Sciatic nerve (tissue), 2 donors: ENCODE data around the gene ZNF14. TPM values are rescaled to one million over a fixed set of nuclear protein-coding genes. Genes with fewer than 3 reads are reported as not detected.
"Not testable (repeated sequence)": the region's sequence is repeated elsewhere in the genome, so short reads cannot be mapped to it uniquely, and the experiment has no call there.

Experiments used
- ATAC-seq: fragments of 200-7000 bp; cut with Tn5 transposase; one replicate; pipeline ENCODE4 v1.9.1; 2020; ENCODE audit warnings: mild to moderate bottlenecking, moderate library complexity
- DNase-seq: peaks from one replicate; pipeline ENCODE4 v3.0.0-alpha.2; 2020; ENCODE audit warnings: low spot score
- intact Hi-C: fragments of 100-400 bp; cut with DNase I; formaldehyde crosslinking; loops from one replicate; pipeline ENCODE4 v1.14.2; 2022
- total RNA-seq: library from RNA; stranded (reverse); fragmentation: NEBNext Ultra II Directional; extraction: Animal tissue kit (Norgen Biotek cat#: 25700); gene quantifications from one replicate; pipeline ENCODE4 v1.2.1, GENCODE V29; 2021
- donor health status: DM: no; HTN: no; CAD: no.
- donor health status: DM: no; HTN: no; CAD: no.

The ZNF14 gene
- 11.3 TPM for total RNA-seq

DNA sequence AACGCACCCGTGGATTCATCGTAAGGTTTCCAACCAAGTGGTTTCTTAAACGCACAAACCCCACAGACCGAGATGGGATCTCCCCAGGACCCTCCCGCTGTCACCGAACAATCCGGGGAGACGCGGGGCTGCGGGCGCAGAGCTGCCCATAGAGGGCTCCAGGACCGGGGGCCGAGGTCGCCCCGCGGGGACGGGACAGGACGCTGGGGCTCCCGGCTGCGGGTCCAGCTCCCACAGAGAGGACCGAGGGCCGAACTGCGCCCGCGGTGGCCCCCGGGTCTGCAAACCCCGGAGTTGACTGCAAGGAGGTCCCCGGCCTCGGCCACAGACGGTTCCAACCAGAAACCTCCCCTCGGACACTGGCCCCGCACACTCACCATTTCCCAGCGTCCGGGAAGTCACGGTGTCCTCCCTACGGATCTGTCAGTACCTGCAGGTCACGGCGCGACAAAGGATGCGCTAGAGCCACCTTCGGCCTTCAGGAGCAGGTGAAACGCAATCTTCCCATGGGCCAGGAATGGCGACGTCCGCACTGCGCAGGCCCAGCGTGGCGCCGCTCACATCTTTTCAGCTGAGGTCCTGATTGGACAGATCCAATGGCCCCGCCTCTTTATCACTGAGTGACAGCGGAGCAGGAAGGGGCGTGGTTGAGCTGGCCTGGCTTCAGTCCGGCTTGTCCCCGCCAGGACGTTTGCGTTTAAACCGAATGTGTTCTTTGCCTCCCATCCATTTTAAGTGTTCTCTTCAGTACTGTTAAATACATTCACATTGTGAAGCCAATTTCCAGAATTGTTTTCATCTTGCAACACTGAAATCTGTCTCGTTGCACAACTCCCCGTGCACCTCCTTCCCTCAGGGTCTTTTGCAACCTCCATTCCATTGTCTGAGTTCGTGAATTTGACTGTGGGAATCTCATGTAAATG is at the start of gene ZNF14:
TSS of gene ZNF14 (minus strand) at position 534 of the 923 bp plus-strand sequence. CDS start at position 380, 154 bp downstream.
- ATAC-seq (peak; percentile 100), DNase-seq (peak; percentile 96)
- intact Hi-C loops, result no loop called here

DNA sequence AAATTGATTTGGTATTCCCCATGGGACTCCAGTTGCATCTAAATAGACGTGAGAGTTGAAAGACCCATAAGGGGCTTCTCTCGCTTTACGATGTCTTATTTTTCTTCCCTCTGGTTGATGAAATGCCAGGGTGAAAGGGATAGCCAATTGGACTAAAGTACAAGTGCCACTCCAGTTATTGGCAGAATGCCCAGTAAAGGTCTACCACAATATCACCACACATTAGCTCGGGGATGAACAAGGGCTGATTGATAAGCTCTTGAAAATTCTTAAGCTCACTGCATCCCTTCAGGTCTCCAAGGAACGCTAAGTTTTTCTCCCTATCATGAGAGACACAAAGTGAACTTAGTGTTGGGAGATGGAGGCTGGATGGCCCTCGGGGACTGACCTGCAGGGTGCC is 48.9 kb upstream of the ZNF14 start:
- intact Hi-C loops, DNase-seq, ATAC-seq: not testable (repeated sequence)

DNA sequence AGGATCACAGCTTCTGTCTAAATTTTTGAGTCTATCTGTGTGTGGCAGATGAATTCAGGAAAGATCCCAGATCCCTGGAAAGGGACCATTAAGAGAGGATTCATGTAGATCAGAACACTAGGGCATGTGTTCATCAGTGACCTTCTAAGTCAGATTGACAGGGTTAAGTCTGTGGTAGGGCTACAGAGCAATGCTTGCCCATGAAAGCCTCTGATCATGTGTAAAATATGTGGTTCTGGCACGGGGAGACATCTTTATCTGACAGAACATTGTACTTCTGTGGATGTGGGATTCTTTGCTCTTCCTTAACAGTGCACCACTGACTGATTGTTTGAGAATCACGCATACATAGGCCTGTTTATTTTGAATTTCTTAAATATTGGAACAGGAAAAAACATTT is 45.8 kb upstream of the ZNF14 start:
- DNase-seq (no peak), ATAC-seq (no peak)
- intact Hi-C loops, result no loop called here

DNA sequence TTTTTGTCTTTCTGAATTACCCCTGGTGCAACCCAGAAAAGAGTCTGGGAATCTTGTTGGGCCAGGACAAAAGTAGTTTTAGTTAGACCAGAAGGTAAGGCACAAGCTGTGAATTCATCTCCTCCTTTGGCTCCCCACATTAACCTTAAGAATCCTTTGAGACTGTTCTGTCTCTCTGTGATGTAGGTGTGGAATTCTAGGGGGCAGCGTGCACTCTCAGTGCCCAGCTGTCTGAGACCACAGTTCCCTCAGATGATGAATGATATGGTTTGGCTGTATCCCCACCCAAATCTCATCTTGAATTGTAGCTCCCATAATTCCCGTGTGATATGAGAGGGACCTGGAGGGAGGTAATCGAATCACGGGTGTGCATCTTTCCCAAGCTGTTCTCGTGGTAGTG is 44.8 kb upstream of the ZNF14 start:
- ATAC-seq (no peak), DNase-seq (no peak)
- intact Hi-C loops, result no loop called here

DNA sequence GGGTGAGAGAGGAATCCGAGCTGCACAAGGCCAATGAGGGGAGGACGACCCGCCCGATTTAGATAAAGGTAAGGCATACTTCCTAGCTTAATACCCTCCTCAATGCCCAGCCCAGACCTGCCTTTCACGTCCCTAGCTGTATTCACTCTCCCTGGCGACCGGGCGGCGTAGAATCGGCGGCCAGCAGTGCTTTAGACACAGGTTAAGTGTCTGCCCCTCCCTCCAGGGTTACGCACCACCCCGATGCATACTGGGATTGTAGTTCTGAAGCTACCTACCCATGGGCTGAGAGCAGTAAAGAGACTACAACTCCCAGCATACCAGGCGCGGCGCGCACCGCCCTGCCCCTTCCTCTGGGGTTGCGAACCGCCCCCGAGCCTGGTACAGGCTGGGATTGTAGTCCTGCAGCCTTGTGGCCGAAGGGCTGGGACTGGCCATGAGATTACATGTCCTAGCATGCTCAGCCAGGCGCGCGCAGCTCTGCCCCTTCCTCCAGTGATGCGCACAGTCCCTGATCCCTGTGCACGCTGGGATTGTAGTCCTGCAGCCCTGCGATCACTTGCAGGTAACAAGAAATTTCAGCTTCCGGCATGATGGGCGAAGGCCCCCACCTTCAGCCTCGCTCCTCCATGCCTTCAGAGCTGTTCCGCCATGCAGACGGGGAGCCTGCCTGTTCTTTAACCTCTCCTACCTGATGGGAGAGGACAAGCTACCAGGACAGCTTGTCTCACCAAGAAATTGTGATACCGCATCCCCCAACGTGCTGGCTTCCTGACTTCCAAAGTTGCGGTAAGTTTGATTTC is 43.5 kb upstream of the ZNF14 start:
- intact Hi-C loops, result no loop called here
- DNase-seq (peak; percentile 97), ATAC-seq (peak; percentile 100)

DNA sequence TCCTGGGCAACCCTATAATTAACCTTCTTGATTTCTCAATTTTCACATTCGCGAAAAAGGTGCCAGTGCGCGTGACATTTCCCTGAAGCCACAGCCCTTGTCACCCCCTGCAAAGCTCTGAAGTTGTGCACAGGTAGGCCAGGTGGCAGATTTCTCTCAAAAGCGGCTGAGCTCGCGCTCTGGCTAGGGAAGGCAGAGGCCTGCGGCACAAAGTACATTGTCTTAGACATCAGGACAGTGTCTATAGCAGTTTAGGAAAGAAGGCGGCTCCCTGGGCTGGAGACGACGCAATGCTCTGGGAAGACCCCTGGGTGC is 42.9 kb upstream of the ZNF14 start:
- no peak for ATAC-seq
- DNase-seq, result no peak
- intact Hi-C loops, result no loop called here

DNA sequence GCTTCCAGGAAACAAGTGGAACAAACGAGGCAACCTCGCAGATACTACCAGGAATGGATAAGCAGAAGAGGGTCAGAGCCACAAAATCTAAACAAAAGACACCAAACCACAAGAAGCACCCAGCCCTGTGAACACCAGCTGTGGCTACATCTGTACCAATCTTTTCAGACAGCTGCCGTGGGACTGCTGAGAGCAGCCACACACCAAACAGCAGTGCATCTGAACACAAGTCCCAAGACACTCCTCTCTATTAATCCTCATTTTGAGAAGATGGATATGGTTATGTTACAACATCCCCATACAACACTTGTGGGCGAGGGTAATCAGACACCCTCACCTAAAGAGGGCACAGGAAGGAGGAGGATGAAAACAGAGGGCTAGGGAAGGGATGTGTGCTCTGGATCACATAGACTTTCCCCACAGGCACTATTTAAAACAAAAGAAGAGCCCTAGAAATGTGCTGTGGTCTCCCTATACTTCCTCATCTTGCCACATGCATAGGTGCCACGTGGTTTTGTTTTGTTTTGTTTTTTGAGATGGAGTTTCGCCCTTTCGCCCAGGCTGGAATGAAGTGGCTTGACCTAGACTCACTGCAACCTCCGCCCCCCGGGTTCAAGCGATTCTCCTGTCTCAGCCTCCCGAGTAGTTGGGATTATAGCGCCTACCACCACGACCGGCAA is 41.6 kb upstream of the ZNF14 start:
- ATAC-seq, result no peak
- intact Hi-C loops, result no loop called here
- DNase-seq, result no peak

DNA sequence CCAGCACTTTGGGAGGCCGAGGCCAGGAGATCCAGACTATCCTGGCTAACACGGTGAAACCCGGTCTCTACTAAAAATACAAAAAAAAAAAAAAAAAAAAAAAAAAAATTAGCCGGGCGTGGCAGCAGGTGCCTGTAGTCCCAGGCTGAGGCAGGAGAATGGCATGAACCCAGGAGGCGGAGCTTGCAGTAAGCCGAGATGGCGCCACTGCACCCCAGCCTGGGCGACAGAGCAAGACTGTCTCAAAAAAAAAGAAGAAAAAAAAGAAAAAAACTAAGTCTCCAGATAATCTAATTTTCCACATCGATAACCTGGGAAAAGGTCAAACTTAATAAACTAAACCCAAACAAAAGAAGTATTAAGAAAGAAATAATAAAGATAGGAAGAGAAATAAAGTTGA is 39.1 kb upstream of the ZNF14 start:
- DNase-seq, intact Hi-C loops, ATAC-seq: not testable (repeated sequence)

DNA sequence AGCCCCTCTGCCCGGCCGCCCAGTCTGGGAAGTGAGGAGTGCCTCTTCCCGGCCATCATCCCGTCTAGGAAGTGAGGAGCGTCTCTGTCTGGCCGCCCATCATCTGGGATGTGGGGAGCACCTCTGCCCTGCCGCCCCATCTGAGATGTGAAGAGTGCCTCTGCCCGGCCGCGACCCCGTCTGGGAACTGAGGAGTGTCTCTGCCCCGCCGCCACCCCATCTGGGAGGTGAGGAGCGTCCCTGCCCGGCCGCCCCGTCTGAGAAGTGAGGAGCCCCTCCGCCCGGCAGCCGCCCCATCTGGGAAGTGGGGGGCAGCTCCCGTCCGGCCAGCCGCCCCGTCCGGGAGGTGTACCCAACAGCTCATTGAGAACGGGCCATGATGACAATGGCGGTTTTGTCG is 37.1 kb upstream of the ZNF14 start:
- intact Hi-C loops, ATAC-seq, DNase-seq: not testable (repeated sequence)

DNA sequence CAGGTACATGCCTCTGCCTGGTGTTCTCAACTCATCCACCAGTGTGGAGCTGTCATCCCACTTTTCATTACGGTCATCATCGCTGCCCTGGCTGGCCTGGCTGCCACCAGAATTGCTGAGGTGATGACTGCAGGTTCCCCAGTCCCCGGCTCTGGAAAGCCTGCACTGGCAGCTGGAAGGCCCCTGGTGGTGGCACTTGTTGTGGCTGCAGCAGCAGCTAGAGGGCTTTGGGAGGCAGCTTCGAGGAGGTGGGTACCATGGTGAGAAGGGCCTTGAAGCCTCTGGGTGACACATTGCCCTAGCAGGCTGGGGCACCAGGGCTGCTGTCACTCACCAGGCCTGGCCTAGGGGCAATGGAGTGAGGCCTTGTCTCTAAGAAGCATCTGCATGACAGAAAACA is 25.3 kb upstream of the ZNF14 start:
- intact Hi-C loops, result no loop called here
- DNase-seq (no peak), ATAC-seq (no peak)

DNA sequence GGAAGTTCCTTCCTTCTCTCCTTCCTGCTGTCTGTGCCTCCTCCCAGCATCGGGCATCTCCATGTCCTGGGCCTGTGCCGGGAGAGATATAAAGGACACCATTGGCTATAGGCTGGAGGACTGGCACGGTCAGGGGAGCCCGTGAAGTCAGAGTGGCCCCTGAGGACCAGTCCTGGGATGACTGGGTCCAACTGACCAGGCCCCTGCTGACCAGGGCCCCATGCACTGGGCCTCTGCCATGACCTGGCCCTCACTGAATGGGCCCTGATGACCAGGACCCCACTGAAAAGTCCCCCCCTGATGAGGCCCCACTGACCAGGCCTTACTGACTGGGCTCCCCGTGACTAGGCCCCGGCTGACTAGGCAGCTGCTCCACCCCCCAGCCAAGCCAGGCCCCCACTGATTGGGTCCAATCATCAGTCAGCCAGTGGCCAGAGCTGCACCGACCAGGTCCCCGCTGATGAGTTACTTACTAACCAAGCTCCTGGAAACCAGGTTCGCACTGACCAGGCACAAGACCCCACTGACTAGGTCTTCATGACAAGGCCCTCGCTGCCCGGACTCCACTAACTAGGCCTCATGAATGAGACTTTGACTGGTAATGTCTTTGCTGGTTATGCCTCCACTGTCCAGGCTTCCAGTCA is 20.0 kb upstream of the ZNF14 start:
- intact Hi-C loops, result no loop called here
- DNase-seq (no peak), ATAC-seq (no peak)

DNA sequence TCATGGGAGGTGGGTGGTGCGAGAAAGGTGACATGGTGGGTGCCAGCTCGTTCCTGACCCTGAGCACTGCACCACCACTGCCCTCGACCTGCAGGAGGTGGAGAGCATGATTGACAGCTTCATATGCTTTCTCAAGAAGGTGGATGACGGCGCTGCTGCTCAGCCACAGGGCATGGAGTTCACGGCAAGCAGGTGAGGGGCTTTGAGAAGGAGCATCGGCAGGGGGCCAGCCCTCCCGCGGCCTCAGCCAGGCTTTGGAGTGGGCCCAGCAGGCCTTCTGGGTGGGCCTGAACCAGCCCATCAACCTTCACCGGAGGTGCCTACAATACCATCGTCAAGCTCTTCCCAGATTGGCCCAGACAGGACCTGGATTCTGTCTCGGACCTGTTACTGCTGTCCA is 18.9 kb upstream of the ZNF14 start:
- intact Hi-C loops, result no loop called here
- DNase-seq, result no peak
- no peak for ATAC-seq

DNA sequence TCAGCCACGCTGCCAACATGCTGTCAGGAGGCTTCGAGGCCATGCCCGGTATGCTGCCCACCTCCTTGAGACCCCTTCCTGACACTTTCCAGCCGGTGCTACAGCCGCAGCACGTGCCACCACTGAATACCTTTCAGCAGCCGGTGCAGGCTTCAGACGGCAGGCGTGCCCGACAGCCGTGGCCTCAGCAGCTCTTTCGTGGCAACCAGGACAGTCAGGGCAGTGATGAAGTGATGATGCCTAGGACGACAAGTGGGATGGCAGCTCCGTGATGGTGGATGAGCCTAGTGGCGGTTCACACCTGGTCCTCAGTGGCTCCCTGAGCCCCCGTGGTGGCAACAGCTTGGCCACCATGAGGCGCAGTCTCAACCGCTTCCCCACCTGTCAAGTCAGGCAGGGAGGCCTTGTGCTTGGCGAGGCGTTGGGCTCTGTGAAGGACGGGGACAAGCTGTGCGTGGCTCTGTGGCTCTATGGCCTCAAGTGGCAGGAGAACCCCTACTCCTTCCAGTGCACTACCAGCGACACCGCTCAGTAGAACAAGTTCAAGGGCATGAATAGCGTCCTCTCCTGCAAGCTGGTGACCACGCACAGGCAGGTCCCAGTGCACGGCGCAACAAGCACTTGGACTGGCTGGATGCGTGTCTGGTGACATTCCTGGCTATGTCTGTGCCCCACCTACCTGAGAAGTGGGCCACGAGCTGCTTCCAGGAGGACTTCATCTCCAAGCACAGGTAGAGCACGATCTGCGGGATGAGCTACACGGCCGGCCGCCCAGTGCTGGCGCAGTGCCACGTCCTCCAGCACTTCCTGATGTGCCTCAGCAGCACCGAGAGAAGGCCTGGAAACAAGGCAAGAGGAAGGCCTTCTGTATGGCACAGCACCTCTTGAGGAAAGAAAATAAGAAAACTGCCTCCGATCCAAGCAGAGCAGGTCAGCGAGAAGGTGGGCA is 18.2 kb upstream of the ZNF14 start:
- ATAC-seq, result no peak
- DNase-seq, result no peak
- intact Hi-C loops, result no loop called here

DNA sequence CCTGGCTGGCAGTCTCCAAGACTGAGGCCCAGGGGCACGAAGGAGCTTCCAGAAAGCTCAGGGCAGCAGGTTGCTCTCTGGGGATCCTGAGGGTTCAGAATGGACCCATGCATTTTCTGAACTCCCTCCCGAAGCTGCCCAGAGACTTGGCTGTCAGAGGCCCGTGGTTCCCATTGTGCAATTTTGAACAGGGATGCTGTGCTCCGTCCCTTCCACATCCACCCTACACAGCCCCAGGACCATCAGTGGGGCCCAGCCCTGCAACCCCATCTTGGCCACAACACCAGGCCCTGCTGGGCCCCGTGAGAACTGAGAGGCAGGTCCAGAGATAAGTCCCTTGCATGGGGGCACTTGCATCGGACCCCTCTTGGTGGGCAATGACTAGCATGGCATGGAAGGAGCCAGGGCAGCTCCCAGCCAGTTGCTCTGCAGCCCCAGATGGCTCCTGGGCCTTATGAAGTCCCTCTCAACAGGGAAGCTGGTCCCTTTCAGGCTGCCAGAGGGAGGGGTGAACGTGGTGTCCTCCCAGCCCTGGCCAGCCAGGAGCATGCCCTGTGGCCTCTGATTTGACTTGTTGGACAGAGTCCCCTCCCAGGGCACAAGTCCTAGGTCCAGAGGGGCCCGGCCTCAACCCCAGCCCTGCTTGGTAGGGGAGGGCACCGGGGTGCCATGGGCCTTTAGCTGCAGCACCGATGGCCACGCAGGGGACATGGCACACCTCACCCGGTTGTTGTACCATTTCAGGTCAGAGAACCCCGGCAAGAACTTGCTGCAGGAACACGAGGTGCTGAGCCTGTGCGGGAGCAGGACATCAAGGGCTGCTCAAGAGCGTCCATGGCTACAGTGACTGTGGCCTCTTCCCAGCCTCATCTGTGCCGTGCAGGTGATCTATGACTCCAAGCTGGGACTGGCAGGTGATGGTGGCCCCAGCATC is 17.3 kb upstream of the ZNF14 start:
- ATAC-seq (no peak), DNase-seq (no peak)
- intact Hi-C loops, result no loop called here

DNA sequence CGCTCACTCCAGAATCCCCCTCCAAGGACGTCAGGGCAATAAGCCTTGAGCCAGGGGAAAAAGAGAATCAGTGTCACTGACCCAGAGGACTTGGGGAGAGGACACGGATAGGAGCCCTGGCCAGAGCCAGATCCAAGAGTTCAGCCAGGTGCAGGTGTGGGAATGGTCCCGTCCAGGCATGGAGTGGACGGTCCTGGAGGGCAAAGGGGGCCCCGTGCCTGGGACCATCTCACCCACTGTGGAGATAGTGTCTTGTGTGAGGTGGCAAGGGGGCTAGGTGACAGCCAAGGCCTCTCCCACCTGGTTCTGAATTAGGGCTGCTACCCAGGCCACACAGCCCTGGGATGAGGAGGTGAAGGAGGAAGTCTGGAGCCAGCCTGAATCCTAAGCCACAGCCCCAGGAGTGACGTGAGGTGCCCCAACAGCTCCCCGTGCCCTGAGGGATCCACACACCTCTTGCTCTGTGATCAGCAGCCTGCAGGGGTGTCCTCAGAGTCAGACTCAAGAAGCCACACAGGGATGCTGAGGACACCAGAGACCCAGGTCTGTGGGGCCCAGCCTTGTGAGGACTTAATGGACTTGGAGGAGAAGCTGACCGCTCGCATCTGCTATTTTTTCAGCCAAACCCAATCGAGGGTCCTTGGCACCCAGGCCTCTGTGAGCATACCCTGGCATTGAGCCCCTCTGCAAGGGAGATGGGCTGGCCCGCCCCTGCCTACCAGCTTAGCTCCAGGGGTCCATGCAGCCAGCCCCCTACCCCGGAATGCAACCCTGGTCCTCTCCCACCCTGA is 16.4 kb upstream of the ZNF14 start:
- intact Hi-C loops, result no loop called here
- DNase-seq (no peak), ATAC-seq (no peak)

DNA sequence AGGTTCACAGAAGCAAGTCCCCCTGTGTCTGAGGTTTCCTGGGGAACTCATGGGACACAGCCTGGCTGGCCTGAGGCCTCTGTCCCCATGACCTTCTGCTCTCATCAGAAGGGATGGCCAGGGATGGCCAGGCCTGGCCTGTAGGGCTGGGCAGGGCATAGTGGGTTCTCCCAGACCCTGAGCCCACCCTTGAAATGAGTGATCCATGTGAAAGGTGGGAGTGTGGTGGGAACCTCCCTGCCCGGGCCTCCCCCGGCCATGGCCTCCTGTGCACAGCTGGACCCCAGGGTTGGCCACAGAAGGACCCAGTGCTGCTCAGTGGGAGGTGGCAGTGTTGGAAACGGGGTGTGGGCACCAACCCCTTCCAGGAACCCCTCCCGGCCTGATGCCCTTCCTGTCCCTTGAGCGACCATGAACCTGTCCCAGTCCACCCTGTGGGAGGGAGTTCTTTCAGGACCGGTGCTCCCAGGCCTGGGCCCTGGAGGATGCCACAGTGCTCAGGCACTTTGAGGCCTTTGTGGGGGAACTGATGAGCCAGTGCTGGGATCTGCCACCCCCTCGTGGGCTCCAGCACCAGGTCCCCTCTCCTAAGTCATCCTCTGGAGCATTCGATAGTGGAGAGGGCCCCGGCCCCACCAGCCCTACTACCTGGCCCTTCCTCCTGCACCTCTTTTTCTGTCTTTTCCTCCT is 15.5 kb upstream of the ZNF14 start:
- ATAC-seq (no peak), DNase-seq (no peak)
- intact Hi-C loops, result no loop called here
